HG02981 (cell line): Measurements from ENCODE around the gene OPCML.
"Not testable (repeated sequence)": the region's sequence is repeated elsewhere in the genome, so short reads cannot be mapped to it uniquely, and the experiment has no call there.

Experiments used
- ATAC-seq: cut with Tn5 transposase; IDR thresholded peaks from one replicate; pipeline ENCODE4 v1.9.1; 2021; ENCODE audit warnings: mild to moderate bottlenecking, moderate library complexity; ENCODE audit not compliant: unreplicated experiment

Gene OPCML

GRCh38 chr11:132430429-132431062, 1101.8 kb downstream of the OPCML start:
- no peak for ATAC-seq

DNA sequence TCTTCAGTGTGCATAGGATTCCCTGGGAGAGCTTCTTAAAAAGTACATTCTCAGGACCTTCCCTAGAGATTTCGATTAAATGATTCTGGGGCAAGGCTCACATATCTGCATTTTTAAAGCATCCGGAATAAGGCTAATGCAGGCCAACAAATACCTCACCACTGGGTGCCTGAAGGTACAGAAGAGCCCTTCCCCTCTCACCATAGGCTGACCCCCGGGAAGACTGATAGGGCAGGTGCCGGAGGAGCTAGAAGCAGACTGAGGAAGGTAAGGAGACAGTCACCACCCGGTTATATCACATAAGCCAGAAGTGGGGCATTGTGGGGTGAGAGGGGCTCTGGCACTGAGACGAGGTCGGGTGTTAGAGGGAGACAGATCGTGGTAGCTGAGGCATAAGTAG, 1102.6 kb downstream of the OPCML start:
- ATAC-seq: no peak

GRCh38 chr11:132427611-132428010, 1104.7 kb downstream of the OPCML start:
- ATAC-seq: no peak

- no peak for ATAC-seq
Observed at GRCh38 chr11:132424433-132424832, 1107.9 kb downstream of the OPCML start.

GRCh38 chr11:132423266-132423665, 1109.0 kb downstream of the OPCML start:
- no peak for ATAC-seq

- ATAC-seq: no peak
Observed at GRCh38 chr11:132422722-132423121, 1109.6 kb downstream of the OPCML start.

GRCh38 chr11:132421555-132421954, 1110.7 kb downstream of the OPCML start:
- ATAC-seq: no peak

GRCh38 chr11:132414451-132414850, 1117.8 kb downstream of the OPCML start:
- no peak for ATAC-seq

- no peak for ATAC-seq
Observed at GRCh38 chr11:132410383-132410782, 1121.9 kb downstream of the OPCML start.

GRCh38 chr11:132409573-132410355, 1122.5 kb downstream of the OPCML start:
- no peak for ATAC-seq

GRCh38 chr11:132408877-132409276, 1123.4 kb downstream of the OPCML start:
- ATAC-seq: peak; percentile 70

DNA sequence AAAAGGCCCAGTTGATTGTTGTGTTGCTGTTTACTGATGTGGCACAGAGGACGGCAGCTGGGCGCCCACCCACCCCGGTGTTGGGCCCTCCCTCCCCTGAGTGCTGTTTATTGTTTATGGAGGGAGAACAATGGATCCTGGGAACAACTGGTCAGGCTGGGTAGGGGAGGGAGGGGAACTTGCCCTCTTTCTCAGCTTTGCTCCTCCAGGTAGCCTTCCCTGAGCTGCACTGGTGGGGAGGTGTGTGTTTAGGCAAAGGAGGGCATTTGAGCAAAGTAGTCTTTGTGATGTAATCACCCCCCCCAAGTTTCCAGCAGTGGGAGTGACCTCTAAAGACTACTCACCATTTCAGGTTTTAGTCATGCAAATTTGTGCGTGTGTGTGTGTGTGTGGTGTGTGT, 1126.6 kb downstream of the OPCML start:
- no peak for ATAC-seq

DNA sequence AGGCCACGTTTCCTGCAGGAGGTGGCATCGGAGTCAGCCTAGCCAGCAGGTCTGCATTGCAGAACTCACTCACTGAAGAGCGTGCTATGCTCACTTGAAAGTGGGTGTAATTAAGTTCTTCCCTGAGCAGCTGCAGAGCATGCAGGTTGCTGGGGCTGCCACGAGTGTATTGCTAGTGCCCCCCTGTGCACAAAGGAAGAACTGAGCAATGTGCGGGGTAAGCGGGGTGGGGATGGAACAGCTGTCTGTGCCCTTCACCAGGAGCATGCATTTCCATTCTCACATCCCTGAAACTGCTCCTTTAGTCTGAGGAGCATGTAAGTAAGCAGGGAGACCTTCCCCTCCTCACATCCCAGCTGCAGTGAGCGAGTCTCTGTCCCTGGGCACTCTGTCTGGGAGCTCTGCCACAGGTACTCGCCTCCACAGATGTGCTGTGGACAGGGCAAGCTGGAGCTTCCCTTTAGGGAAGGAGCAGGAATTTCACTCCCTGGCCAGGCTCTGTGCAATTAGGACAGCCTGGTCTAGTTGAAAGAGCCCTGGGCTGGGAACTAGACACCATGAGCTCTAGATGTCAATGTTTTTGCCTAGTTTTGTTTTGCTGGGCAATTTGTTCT, 1130.1 kb downstream of the OPCML start:
- peak; percentile 61 for ATAC-seq

DNA sequence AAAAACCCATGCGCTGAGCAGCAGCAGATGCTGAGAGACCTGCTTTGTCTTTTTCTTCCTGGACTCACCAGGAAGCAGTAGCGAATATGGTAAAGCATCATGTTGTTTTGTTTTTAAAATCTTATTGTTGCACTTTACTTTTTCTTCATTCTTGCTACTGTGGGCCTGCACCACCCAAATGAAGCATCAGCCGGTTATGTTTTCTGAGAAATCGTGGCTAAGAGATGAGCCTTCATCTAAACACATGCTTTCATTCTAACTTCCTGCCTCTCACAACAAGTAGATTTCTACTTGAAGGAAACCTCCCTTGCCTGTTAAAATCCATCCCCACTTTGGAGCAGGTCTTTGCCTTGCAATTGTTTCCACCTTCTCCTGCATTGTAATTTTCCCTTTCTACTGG, 1136.0 kb downstream of the OPCML start:
- no peak for ATAC-seq

- ATAC-seq: no peak
Observed at GRCh38 chr11:132395434-132395833, 1136.9 kb downstream of the OPCML start.

DNA sequence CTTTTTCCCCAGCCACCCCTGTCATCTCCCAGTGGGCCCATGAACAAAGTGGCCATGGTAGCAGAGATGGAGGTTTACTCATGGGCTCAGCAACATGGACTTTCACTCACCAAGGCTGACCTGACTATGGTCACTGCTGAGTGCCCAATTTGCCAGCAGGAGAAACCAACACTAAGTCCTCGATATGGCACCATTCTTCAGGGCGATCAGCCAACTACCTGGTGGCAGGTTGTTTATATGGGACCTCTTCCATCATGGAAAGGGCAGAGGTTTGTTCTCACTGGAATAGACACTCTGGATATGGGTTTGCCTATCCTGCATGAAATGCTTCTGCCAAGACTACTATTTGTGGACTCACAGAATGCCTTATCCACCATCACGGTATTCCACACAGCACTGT, 1152.8 kb downstream of the OPCML start:
- ATAC-seq: no peak

- ATAC-seq: no peak
Observed at GRCh38 chr11:132373405-132374143, 1158.7 kb downstream of the OPCML start.

GRCh38 chr11:132370114-132370513, 1162.2 kb downstream of the OPCML start:
- not testable (repeated sequence) for ATAC-seq

- no peak for ATAC-seq
Observed at GRCh38 chr11:132367293-132367692, 1165.0 kb downstream of the OPCML start.

- ATAC-seq: no peak
Observed at GRCh38 chr11:132365650-132366049, 1166.7 kb downstream of the OPCML start.
